Prostate gland (tissue), 2 donors: ENCODE results near the gene ZBTB32.

Experiments
- POLR2AphosphoS5 ChIP-seq: sonication (generic); formaldehyde crosslinking; IDR thresholded peaks from one replicate; pipeline ENCODE4 v1.6.1; 2017; ENCODE audit warnings: antibody characterized with exemption
- TF ChIP-seq, protein P1 (sequence below), 4 experiments: fragments of 200-600 bp in 2 of 4; fragments of 450-650 bp in 2 of 4; sonication (generic) in 2 of 4; IDR thresholded peaks; 1 replicate in 3 of 4; 2 replicates in 1 of 4; pipeline ENCODE4 v1.5.1; 2016 to 2019; ENCODE audit warnings: antibody characterized with exemption in 4 of 4, mild to moderate bottlenecking in 2 of 4, moderate library complexity in 2 of 4

DNA sequence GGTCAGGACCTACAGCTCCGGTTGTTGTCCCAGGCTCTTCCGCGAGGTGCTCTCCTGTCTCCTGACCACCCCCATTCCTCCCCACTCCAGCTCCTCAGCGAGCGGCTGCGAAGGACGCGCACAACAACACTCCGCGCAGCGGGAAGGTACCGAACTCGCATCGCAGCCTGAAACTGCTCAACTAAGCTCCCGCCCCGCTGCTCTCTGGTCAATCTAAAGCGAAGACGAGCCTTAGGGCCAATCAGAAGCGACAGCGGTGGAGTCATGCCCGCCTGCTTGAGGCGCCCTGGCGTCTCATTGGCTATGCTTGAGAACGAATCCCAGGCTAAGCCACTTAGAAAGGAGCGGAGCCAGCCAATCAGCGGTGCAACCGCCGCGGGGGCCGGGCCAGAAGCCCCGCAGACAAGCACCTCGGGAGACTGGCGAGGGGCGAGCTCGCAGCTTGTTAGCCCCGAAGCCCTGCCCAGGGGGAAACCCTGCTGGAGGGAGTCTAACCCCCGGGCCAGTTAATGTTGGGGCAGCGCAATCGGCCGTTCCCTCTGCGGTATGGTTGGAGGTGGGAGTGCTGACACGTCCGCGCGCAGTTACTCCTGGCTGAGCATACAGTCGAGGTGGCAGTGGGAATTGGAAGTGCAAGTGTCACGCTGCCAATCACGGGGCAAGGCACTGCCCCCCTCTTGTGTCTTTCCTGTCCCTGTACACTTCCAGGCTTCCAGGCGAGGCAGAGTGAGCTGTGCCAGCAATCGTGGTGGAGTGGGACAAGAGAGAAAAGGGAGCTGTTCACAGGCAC is 1.9 kb upstream of the ZBTB32 start:
- TF ChIP-seq, protein P1, sequence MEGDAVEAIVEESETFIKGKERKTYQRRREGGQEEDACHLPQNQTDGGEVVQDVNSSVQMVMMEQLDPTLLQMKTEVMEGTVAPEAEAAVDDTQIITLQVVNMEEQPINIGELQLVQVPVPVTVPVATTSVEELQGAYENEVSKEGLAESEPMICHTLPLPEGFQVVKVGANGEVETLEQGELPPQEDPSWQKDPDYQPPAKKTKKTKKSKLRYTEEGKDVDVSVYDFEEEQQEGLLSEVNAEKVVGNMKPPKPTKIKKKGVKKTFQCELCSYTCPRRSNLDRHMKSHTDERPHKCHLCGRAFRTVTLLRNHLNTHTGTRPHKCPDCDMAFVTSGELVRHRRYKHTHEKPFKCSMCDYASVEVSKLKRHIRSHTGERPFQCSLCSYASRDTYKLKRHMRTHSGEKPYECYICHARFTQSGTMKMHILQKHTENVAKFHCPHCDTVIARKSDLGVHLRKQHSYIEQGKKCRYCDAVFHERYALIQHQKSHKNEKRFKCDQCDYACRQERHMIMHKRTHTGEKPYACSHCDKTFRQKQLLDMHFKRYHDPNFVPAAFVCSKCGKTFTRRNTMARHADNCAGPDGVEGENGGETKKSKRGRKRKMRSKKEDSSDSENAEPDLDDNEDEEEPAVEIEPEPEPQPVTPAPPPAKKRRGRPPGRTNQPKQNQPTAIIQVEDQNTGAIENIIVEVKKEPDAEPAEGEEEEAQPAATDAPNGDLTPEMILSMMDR (IDR thresholded peaks at IDR 0.05), result no peak
- TF ChIP-seq POLR2AphosphoS5, result peak; percentile 90
